Stimulated activated CD8-positive, alpha-beta memory T cell treated with anti-CD3 and anti-CD28 coated beads, Interleukin-15, amount 100 ng/mL, for 24 hours (primary cell): ENCODE results near the gene BRINP2.

Source experiments
- DNase-seq: peaks from one replicate; pipeline ENCODE4 v3.0.0-alpha.2; 2020; ENCODE audit warnings: low read depth

The BRINP2 gene

DNA sequence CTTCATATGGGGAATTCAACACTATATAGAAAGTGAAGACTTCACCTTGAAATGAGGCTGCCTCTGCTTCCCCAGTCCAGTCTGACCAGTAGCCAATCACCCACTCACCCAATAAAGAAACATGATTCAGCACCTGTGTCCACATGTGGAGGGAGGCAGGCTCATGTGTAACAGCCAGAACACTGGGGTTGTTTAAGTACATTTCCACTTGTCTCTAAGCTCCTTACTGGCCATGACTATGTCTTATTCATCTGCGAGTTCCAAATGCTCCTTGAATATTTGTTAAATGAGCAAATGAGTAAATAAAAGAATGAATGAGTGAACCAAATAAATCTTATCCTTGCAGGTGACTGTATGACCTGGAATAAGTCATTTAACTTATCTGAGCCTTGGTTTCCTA, 100.1 kb downstream of the BRINP2 start:
- no peak for DNase-seq

DNA sequence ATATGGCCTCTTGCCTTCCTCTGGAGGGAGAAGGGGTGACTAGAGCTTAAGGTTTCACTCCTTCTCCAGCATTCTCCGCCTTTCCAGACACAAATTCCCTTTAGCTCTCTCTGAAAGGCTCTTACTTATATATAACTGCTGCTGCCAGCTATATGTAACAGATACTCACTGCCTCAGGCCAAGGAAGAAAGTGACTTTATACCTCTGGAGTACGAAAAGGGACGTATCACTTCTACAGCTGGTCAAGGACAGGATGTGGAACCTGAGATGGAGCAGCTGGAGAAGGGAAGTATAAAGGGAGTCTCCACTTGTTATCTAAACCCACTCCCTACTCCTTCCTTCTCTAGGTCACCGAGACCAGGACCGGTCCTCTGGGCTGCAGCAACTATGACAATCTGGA, 102.4 kb downstream of the BRINP2 start:
- no peak for DNase-seq

DNA sequence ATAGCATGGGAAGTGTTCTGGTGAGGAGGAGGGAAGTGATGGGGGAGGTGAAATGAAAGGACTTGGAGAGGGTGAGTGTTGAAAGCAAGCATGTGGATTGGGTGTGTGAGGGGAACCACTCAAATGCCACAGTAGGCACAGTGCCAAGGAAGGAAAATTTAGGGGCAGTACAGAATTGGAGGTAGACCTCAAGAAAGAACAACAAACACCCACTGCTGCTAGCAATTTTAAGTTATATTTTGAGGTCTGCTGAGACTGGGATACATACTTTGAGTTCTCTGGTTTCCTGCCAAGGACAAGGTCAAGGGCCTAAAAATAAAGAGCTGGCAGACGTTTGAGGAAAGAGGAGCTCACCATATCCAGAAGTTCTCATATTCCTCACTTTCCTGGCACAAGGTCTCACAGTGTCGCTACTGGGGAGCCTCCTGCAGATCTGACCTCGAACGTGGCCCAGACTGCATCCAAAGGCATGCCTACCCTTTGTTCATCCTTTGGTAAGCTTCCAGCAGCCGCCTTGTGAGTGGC, 104.0 kb downstream of the BRINP2 start:
- DNase-seq, result no peak

DNA sequence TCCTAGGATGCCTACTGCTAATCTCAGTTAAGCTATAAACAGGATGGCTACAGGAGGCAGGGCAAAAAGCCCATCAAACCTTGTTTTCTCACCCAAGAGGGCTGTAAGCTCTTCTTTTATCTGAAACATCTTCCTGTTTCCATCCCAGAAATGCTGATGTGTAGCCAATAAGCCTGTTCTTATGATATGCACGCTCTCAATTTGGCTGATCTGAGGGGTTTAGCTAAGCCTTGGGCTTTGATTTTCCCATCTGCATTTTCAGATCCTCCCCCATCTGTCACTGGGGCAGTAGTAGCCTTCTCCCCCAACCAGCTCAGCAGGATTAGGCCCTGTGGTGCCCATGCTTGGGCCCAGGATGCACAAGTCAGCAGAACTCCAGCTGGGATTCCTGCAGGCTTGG, 105.0 kb downstream of the BRINP2 start:
- no peak for DNase-seq

DNA sequence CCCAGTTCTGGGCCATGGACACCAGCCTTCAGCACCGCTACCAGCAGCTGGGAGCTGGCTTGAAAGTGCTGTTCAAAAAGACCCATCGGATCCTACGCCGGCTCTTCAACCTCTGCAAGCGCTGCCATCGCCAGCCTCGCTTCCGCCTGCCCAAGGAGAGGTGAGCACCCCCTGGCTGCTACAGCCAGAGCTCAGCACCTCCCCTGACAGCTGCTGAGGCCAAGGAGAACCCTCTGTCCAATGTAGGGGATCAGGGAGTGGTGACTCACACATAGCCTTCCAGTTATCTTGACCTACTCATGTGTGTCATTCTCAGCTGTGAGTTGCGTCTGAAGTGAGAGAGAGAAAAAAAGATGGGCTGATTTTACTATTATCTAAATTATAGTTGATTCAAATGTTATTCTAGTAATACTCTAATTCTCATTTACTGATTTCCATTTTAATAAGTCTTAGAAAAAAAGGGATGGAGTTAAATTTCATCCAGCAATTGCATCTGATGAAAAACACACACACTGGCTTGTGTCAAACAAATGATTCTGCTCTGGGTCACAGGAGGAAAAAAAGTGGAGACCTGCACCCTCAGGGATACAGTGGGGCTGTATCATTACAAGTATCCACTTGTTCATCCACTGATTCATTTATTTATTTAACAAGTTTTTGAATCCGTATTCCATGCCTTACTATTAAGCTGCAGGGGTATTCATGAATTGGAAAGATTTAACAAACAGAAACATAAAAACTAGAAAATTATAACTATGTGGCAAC, 108.0 kb downstream of the BRINP2 start:
- no peak for DNase-seq

DNA sequence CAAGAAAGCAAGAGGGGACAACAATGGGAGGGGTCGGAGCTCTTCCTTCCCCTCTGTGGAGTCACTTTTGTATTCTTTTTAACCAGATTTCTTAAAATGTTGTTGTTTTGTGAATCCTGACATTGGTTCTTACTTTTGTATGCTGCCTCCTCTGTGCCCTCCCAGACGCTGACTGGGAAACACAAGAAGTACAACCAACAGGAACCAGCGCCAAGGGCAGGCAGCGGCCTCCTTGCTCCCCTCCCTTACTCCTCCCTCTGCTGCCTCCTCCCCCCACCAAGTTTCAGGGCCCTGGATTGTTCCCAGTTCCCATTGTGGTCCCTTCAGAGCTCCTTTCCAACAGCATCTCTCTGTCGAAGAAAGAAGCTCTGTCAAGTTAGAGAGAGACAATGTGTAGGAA, 111.1 kb downstream of the BRINP2 start:
- DNase-seq, result no peak

DNA sequence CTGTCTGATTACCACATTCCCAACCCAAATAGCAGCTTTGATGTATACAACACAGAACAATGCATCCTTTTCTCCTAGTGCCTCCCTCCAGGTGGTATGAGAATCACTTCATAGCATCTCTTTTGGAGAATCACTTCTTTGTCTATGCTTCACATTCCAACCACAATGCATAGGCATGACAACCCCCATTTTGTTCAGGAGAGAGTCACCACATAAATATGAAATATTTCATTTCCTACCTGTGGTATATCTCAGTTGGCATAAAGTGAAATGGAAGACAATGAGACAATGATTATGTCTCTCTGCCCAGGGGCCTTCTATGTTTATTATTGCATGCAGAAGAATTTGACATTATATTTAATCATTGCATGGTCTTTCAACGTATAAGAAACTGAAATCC, 112.2 kb downstream of the BRINP2 start:
- DNase-seq, result no peak

DNA sequence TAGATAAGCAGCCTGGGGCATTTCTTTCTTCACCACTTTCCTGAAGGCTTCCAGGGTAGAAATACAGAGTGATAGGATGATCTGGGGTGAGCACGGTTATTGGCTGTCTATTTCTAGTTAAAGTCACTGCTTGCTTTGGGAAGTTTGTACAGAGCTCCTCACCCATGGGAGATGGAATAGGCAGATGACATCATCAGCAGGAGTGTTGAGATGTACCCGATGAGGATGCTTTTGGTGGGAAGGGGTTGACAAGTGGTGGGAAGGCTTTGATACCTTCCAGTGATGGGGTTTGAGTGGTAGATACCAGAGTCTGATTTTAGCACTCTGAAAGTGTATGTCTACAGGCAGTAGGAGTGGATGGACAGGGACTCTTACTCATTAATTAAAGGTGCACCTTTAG, 112.6 kb downstream of the BRINP2 start:
- no peak for DNase-seq

DNA sequence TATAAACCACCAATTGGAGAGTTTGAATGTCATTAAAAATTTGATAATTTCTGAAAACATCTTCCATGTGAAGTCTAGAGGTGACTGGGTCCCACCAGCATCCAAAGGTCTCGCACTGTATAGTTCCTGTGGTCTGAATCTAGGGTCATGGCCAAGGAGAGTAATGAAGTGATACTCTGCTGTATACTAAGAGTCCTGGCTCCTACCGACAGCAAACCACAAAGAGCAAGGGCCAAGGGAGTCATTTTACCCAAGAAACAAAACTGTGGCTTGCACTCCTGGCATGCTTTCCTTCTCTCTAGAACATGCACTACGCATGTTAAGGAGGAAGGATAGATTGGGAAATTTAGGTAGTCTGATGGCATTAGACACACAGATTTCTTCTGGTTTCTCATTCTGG, 115.6 kb downstream of the BRINP2 start:
- no peak for DNase-seq

DNA sequence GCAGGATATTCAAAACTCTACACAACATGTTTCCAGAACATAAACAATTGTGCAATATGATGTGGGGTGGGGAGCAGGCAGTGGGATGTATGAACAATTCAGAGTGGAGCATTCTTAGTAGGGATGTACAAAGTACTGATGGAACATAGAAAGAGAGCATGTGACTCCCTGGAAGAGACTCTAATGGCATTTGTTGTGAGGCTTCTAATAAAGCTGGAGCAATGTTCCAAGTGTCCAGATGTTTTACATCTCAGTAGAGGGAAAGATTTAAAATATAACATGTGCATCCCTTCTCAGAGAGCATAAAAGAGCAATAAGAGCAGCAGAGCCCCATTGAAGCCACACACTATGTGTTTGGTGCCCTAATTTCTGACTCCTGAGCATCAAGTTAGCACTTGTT, 116.5 kb downstream of the BRINP2 start:
- DNase-seq, result no peak

DNA sequence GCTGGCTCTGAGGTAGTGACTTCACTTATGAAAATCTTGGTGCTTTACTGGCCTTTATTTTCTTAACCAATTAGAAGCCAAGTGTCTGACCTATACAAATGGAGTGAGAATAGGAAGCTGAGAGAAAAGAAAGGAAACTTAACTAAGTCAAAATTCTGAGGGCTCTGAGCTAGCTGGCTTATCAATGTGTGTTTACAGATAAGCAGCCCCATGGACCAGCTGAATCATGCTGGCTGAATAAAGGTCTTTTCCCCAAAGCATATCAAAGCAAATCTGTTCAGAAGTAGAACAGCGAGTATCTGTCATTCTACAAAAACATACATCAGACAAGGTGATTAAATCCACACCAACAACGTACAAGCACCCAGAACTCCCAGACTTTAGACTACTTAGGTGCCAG, 117.2 kb downstream of the BRINP2 start:
- no peak for DNase-seq

DNA sequence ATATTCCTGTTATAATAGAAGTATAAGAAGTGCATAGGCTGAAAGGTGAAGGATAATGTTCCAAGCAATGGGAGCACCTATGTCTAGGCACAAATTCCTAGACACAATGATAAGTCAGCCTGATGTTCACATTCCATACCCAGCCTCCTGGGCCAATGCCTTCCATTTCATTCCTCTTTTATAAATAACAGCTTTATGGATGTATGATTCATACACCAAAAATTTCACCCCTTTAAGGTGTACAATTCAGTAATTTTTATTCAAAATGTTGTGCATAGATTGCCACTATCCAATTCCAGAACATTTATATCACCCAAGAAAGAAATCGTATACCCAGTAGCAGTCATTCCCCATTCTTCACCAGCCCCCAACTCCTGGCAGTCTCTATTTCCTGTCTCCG, 118.8 kb downstream of the BRINP2 start:
- DNase-seq, result no peak

DNA sequence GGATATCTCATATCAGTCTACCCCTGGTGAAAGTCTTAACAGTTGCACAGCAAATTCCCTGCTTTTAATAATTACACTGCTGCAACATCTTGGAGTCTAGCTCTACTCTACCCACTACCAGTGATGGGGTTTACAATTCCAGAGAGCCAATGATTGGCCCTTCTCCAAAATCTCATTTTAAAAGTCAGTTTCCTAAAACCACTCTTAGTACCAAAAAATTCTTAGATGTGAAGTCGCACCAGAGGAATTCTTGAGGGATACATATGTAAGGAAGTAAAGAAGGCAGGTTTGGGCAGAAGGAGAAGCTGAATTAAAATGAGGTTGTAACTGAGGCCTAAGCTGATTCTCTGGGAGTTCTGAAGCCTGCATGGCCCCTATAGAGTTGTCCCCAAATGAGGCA, 129.7 kb downstream of the BRINP2 start:
- DNase-seq, result no peak

DNA sequence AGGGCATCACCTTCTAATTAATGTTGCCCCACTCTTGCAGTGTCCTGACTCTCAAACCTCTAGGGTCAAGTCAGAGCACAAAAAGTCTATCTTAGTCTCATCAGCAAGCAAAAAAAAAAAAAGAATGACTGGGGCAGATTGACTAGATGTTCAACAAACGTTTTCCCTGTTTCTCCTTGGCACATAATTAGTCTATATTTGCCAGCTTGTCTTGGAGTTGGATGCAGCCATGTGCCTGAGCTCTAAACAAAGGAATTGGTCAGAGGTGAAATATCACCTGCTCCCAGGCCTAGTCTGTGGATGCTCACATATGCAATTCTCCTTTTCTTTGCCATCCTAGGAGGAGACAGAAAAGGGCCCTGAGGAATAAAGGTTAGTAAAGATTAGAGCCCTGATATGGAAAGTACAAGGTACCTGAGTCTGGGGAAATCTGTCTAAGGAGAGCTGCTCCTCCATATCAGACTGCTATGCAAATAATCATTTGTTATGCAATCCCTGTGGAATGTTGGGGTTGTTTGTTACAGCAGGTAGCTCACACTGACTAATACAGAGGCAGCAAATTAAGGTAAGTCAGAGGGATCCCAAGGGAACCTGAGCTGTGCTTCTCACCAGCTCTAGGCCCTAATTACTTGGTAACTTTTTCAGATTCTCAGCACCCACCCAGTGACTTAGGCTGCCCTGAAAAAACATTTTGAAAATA, 130.8 kb downstream of the BRINP2 start:
- DNase-seq, result no peak

DNA sequence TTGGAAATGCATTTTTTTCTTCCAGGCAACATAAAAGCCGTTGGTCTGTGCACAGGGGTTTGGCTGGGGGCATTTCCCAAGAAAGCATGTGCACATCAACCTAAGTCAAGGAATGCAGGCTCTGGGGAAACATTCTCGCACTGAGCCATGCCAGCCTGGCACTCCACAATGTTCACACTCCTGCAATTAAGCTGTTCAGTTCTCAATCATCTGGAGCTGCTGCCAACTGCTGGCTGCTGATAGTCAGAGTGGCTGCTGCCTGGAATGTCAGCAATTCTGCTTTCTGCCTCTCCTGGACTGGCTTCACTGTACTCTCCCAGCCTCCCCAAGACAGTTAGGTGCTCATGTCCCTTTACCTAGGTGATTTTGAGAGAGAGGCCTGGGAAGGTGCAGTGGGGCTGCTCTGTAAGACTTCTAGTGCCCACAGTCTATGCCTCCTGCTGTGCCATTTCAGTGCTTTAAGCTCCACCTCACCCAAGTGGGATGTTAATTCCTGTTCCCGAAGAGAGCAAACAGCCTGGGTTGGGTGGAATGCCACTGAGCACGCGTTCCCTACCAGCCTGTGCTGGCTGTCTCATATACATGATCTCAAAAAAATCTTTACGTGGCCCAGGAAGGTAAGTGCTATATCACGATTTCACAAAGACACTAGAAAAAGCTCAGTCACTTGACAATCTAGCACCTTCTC, 131.7 kb downstream of the BRINP2 start:
- DNase-seq, result no peak

DNA sequence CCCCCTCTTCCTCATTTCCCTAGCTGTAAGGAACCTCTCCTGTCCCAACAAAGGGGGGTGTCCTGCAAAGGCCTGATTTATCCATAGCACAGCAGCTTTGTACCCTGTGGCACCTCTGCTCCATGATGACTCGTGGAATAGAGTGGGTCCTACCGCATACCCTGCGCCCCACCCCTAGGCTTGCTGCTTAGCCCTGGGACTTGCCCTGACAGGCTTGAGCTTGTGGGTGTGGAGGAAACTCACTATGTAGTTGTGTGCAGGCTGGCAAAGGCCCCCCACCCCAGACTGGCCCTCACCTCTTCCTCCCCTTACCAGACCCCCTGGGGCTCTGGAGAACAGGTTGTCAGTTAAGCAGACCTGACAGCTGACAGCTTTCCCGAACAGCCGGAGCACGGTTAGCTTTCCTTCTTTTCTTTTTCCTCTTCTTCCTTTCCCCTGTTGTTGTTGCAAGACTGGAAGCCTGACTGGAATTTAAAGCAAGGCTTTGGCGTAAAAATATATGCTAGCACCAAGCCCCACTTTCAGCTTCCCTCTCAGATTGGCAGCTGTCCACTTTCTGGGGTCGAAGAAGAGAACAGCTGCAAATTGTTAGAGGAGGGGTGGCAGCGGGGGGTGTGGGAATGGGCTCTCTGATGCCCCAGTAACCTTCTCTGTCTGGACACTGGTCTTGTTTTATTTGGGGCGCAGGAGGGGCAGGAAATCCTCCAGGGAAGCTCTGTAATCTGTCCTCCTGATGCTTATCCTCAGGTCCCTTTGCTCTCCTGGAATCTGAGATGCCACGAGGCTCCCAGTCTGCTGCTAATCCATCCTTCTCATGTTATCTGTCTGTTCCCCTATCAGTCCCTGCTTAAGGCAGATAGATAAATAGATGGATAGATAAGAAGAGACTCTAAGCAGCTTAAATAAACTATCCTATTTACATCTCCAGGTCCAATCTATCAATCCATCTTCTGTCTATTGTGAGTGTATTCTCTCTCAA, 134.6 kb downstream of the BRINP2 start:
- no peak for DNase-seq

DNA sequence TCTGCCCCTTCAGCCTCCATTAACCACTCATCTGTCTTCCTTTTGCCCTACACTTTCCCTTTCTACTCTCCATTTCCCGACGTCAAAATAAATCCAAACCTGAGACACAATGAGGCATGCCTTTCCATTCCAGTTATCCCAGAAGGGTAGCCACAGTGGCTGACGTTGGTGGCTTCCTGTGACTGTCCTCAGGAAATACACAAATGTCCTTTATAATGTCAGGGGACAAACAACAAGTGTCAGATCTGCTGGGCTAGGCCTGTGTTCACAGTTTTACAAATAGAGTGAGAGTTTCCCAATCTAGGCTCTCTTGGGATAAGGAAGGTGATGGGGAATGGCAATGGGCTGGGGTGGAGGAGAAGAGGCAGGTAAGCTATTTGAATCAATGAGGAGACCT, 135.3 kb downstream of the BRINP2 start:
- DNase-seq, result no peak

DNA sequence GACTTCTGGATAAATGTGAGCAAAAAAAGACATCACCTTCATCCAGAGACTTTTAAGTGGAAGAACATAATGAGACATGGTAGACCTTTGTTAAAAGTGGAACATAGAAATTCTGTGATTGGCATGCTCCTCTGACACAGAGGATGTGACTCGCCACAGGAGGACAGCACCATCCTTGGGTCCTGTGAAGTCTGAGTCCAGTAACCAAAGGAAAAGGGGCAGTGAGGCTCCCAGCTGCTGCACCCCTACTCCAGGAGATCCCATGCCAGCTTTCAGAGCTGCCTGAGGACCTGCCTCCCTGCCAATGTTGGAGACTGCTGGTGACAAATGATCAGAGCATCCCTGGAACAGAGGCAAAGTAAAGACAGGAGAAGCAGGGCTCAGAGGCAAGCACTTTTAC, 136.2 kb downstream of the BRINP2 start:
- DNase-seq, result no peak

DNA sequence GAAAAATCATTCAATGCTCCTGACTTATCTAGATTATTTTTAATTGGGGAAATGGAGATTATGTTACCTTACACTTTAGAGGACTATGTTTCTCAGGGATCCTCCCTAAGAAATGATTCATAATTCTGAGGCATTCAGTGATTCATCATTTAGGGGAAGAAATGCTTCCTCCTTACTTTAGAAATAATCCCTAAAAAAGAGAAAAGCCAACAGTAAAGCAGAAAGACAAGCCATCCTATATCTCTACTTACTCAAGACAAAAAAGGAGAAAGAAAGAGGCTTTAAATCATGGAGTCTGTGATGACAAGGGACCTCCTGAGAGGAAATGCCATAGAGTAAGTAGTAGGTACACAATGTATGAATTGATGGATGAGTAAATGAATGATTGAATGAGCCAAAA, 137.0 kb downstream of the BRINP2 start:
- DNase-seq, result no peak

DNA sequence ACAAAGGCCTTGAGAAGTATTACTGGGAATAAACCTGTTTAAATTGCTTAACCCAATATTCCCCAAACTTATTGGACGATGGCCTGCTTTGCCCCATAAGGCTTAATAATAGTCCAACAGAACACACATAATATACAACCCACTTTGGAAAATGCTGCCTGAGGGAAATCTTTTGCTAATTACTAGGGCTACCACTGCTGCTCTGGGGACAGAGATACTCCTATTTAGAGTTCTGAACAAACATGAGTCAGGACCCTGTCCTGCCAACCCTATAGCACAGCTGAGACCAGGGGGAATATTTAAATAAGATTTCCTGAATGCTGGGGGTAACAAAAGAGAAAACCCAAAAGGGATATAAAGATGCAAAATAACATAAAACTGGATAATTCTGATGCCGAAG, 139.1 kb downstream of the BRINP2 start:
- no peak for DNase-seq

DNA sequence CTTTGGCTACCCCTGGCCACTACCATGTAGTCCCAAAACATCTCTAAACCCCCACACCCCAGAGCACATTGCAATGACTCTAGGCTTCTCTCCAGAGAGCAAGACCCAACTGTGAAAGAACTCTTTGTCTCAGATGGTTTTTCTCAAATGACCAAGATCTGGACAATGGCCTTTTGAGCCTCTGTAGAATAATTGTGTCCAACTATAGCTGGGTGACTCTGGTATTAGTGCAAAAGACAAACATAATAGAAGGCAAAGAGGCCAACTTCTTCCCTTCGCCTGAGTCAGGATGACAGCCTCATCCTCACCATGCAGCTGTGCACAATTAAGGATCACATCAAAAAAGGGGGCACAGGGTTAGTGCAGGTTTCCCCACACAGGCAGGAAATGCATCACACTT, 139.6 kb downstream of the BRINP2 start:
- DNase-seq, result no peak

DNA sequence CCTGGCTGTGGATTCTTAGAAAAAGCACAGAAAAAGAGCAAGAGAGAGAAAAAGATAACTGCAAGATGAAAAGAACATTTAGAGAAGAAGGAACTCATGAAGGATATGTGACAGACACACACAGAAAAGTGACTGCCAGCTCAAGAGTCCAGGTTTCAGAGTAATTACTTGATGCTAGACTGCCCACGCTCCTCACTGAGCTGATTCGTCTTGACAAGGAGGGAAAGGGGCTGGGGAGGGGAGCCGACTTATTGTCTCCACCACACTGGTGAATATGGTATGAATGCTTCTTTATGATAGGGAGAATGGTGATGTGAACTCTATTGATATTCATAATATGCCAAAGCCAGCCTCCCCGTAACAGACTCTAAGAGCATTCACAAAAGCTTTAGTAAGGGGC, 140.4 kb downstream of the BRINP2 start:
- DNase-seq, result no peak
